HEK293 (cell line): ENCODE measurements around the gene PARD6G.

ENCODE experiments used
- CTCF ChIA-PET: fragments of 350-600 bp; formaldehyde crosslinking; extraction: SDS; loops from one replicate; lab custom pipeline; 2021; ENCODE audit warnings: antibody characterized with exemption; lab: Yijun Ruan, JAX
- POLR2A ChIA-PET: fragments of 300-600 bp; formaldehyde crosslinking; extraction: SDS; loops from one replicate; lab custom pipeline; 2020; ENCODE audit warnings: antibody characterized with exemption, inconsistent platforms; lab: Yijun Ruan, JAX
- H3K27ac ChIP-seq: fragments of 200-500 bp; sonication (Bioruptor generic); 2 replicates; pipeline ENCODE4 v1.5.1; 2014; ENCODE audit warnings: low read depth, low read length, control low read depth, inconsistent platforms; ENCODE audit errors: extremely low read depth
- H3K36me3 ChIP-seq, 2 experiments: fragments of 200-500 bp in 1 of 2; sonication (Bioruptor generic) in 1 of 2; 1 replicate in 1 of 2; 2 replicates in 1 of 2; pipeline ENCODE4 v1.5.1; 2014 to 2017; ENCODE audit warnings: inconsistent platforms in 2 of 2, low read length in 2 of 2; ENCODE audit not compliant: control insufficient read depth in 2 of 2, insufficient read depth in 1 of 2
- H3K4me1 ChIP-seq: fragments of 200-500 bp; sonication (Bioruptor generic); 2 replicates; pipeline ENCODE4 v1.5.1; 2014; ENCODE audit warnings: mild to moderate bottlenecking, low read length, inconsistent platforms; ENCODE audit not compliant: control insufficient read depth, insufficient read depth
- H3K4me3 ChIP-seq: 2 replicates; pipeline ENCODE4 v1.5.1; 2011; ENCODE audit warnings: low read depth, mild to moderate bottlenecking, control low read depth, low read length, moderate library complexity
- H3K9me3 ChIP-seq: fragments of 200-500 bp; sonication (Bioruptor generic); 2 replicates; pipeline ENCODE4 v1.5.1; 2014; ENCODE audit warnings: low read depth, low read length, inconsistent platforms; ENCODE audit not compliant: control insufficient read depth, insufficient read depth
- GLIS1 ChIP-seq: fragments of 450-650 bp; formaldehyde crosslinking; IDR thresholded peaks from 2 replicates; pipeline ENCODE4 v1.5.1; 2016; ENCODE audit warnings: missing biosample characterization, missing genetic modification characterization
- GLIS2 ChIP-seq: fragments of 450-650 bp; formaldehyde crosslinking; IDR thresholded peaks from 2 replicates; pipeline ENCODE4 v1.5.1; 2016; ENCODE audit warnings: missing biosample characterization, missing genetic modification characterization
- KLF1 ChIP-seq: fragments of 450-650 bp; formaldehyde crosslinking; IDR thresholded peaks from 2 replicates; pipeline ENCODE4 v1.5.1; 2016; ENCODE audit warnings: missing biosample characterization, missing genetic modification characterization
- MZF1 ChIP-seq: fragments of 450-650 bp; formaldehyde crosslinking; IDR thresholded peaks from 2 replicates; pipeline ENCODE4 v1.5.1; 2017; ENCODE audit warnings: missing biosample characterization, missing genetic modification characterization, borderline replicate concordance
- OSR2 ChIP-seq: fragments of 450-650 bp; formaldehyde crosslinking; IDR thresholded peaks from 2 replicates; pipeline ENCODE4 v1.5.1; 2016; ENCODE audit warnings: missing biosample characterization, missing genetic modification characterization
- PRDM1 ChIP-seq: fragments of 450-650 bp; formaldehyde crosslinking; IDR thresholded peaks from 2 replicates; pipeline ENCODE4; 2016; ENCODE audit warnings: missing biosample characterization, missing genetic modification characterization
- SP3 ChIP-seq: fragments of 450-650 bp; formaldehyde crosslinking; IDR thresholded peaks from 2 replicates; pipeline ENCODE4 v1.5.1; 2016; ENCODE audit warnings: missing biosample characterization, missing genetic modification characterization
- YY1 ChIP-seq: fragments of 450-650 bp; formaldehyde crosslinking; IDR thresholded peaks from 2 replicates; pipeline ENCODE4 v1.5.1; 2018; ENCODE audit warnings: missing biosample characterization, missing genetic modification characterization
- ZBTB8A ChIP-seq: fragments of 450-650 bp; formaldehyde crosslinking; IDR thresholded peaks from 2 replicates; pipeline ENCODE4 v1.5.1; 2016; ENCODE audit warnings: missing biosample characterization, missing genetic modification characterization
- ZFP41 ChIP-seq: fragments of 450-650 bp; formaldehyde crosslinking; IDR thresholded peaks from 2 replicates; pipeline ENCODE4 v1.5.1; 2016; ENCODE audit warnings: missing biosample characterization, missing genetic modification characterization, borderline replicate concordance
- ZIC2 ChIP-seq: fragments of 450-650 bp; formaldehyde crosslinking; IDR thresholded peaks from 2 replicates; pipeline ENCODE4 v1.5.1; 2016; ENCODE audit warnings: missing biosample characterization, missing genetic modification characterization
- ZNF121 ChIP-seq: fragments of 450-650 bp; formaldehyde crosslinking; IDR thresholded peaks from 2 replicates; pipeline ENCODE4 v1.5.1; 2016; ENCODE audit warnings: missing biosample characterization, missing genetic modification characterization
- ZNF211 ChIP-seq: fragments of 450-650 bp; formaldehyde crosslinking; IDR thresholded peaks from 2 replicates; pipeline ENCODE4 v1.5.1; 2016; ENCODE audit warnings: low read depth, missing biosample characterization, missing genetic modification characterization
- ZNF23 ChIP-seq: fragments of 450-650 bp; formaldehyde crosslinking; IDR thresholded peaks from 2 replicates; pipeline ENCODE4 v1.5.1; 2016; ENCODE audit warnings: missing biosample characterization, missing genetic modification characterization, borderline replicate concordance
- ZNF248 ChIP-seq: fragments of 450-650 bp; formaldehyde crosslinking; IDR thresholded peaks from 2 replicates; pipeline ENCODE4 v1.5.1; 2017; ENCODE audit warnings: missing biosample characterization, missing genetic modification characterization
- ZNF335 ChIP-seq: fragments of 450-650 bp; formaldehyde crosslinking; conservative IDR thresholded peaks from 2 replicates; pipeline ENCODE4 v1.5.1; 2016; ENCODE audit warnings: missing biosample characterization, missing genetic modification characterization
- ZNF354C ChIP-seq: fragments of 450-650 bp; formaldehyde crosslinking; IDR thresholded peaks from 2 replicates; pipeline ENCODE4 v1.5.1; 2016; ENCODE audit warnings: missing biosample characterization, missing genetic modification characterization, low read depth, borderline replicate concordance
- ZNF433 ChIP-seq: fragments of 450-650 bp; formaldehyde crosslinking; IDR thresholded peaks from 2 replicates; pipeline ENCODE4 v1.5.1; 2016; ENCODE audit warnings: missing biosample characterization, missing genetic modification characterization, low read depth
- ZNF510 ChIP-seq: fragments of 450-650 bp; formaldehyde crosslinking; IDR thresholded peaks from 2 replicates; pipeline ENCODE4 v1.5.1; 2018; ENCODE audit warnings: mild to moderate bottlenecking, missing genetic modification characterization, missing biosample characterization; ENCODE audit not compliant: insufficient replicate concordance
- ZNF548 ChIP-seq: fragments of 450-650 bp; formaldehyde crosslinking; IDR thresholded peaks from 2 replicates; pipeline ENCODE4 v1.5.1; 2016; ENCODE audit warnings: missing biosample characterization, missing genetic modification characterization
- ZNF623 ChIP-seq: fragments of 450-650 bp; formaldehyde crosslinking; IDR thresholded peaks from 2 replicates; pipeline ENCODE4 v1.5.1; 2016; ENCODE audit warnings: missing biosample characterization, missing genetic modification characterization
- ZNF701 ChIP-seq: fragments of 450-650 bp; formaldehyde crosslinking; IDR thresholded peaks from 2 replicates; pipeline ENCODE4 v1.5.1; 2016; ENCODE audit warnings: missing biosample characterization, missing genetic modification characterization
- ZNF76 ChIP-seq: fragments of 450-650 bp; formaldehyde crosslinking; IDR thresholded peaks from 2 replicates; pipeline ENCODE4; 2016; ENCODE audit warnings: low read depth, missing biosample characterization, missing genetic modification characterization, borderline replicate concordance
- TF ChIP-seq, protein P1 (sequence below): fragments of 450-650 bp; formaldehyde crosslinking; IDR thresholded peaks from 2 replicates; pipeline ENCODE4 v1.5.1; 2016; ENCODE audit warnings: missing biosample characterization, missing genetic modification characterization
- TF ChIP-seq, protein P2 (sequence below): fragments of 450-650 bp; formaldehyde crosslinking; optimal IDR thresholded peaks from 2 replicates; pipeline ENCODE3; 2016; ENCODE audit warnings: missing biosample characterization, mild to moderate bottlenecking, missing genetic modification characterization
- TF ChIP-seq, protein P3 (sequence below): fragments of 450-650 bp; formaldehyde crosslinking; IDR thresholded peaks from 2 replicates; pipeline ENCODE4 v1.5.1; 2016; ENCODE audit warnings: missing biosample characterization, missing genetic modification characterization
- TF ChIP-seq, protein P4 (sequence below): fragments of 450-650 bp; formaldehyde crosslinking; IDR thresholded peaks from 2 replicates; pipeline ENCODE4 v1.5.1; 2016; ENCODE audit warnings: missing biosample characterization, missing genetic modification characterization
- TF ChIP-seq, protein P5 (sequence below): fragments of 450-650 bp; formaldehyde crosslinking; IDR thresholded peaks from 2 replicates; pipeline ENCODE4 v1.5.1; 2017; ENCODE audit warnings: missing biosample characterization, mild to moderate bottlenecking, missing genetic modification characterization, moderate library complexity

Gene PARD6G

DNA sequence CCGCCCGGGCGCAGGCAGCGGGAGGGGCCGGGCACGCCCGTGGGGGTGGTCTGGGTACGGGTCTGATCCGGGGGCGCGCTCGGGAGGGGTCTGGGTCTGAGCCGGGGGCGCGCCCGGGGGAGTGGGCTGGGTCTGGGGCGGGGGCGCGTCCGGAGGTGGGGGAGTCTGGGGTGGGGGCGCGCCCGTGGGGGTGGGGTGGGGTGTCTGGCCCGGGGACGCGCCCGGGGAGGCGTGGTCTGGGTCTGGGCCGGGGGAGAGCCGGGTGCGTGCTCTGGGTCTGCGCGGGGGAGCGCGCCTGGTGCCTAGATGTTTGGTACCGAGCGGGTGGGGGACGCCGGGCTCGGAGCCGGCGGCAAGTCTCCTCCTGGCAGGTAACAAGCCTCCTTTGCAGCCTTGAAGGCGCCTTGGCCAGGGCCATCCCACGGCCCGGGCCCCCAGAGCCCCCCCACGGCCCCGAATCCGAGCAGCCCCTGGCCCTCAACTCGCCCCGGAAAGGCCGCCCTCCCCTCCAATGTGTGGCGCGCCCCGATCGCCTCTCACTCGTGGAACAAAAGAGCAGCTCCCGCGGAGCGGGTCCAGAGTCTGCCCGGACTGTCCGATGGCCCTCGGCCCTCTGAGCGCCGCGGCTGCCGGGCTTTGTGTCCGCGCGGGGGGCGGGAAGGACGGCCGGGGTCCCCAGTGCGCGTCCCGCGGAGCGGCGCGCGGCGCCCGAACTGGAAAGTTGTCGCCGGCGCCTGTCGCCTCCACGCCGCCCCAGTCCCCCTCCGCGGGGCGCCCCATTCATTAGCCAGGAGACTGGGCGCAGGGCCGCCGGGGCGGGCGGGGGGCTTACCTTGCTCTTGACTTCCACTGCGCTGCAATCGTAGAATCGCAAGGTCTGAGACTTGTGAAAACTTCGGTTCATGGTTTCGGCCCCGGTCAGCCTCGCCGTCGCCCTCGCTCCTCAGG, 595 bp downstream of the PARD6G start:
- H3K4me1 ChIP-seq = 0 out of 2 replicates have a peak, but pooled peaks cover 4% of the 10 kb centered on the region
- CTCF ChIA-PET = interaction anchor here (0.6 to 0.7 kb wide), 2 partner anchors 10 to 76 kb away, joined by 3 read pairs; no protein-coding TSS in a partner anchor
- H3K9me3 ChIP-seq = no peaks in the 10 kb centered on the region
- no peaks in the 10 kb centered on the region for H3K36me3 ChIP-seq
- TF ChIP-seq ZNF701 (tag by site-specific recombination) = no peak
- no peak for TF ChIP-seq ZNF354C
- TF ChIP-seq ZBTB8A (tag by site-specific recombination) = peak; percentile 35
- no peak for TF ChIP-seq ZFP41
- no peak for TF ChIP-seq ZNF623 (tag by site-specific recombination)
- TF ChIP-seq, protein P1, sequence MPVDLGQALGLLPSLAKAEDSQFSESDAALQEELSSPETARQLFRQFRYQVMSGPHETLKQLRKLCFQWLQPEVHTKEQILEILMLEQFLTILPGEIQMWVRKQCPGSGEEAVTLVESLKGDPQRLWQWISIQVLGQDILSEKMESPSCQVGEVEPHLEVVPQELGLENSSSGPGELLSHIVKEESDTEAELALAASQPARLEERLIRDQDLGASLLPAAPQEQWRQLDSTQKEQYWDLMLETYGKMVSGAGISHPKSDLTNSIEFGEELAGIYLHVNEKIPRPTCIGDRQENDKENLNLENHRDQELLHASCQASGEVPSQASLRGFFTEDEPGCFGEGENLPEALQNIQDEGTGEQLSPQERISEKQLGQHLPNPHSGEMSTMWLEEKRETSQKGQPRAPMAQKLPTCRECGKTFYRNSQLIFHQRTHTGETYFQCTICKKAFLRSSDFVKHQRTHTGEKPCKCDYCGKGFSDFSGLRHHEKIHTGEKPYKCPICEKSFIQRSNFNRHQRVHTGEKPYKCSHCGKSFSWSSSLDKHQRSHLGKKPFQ = no peak
- TF ChIP-seq PRDM1 (tag by site-specific recombination) = no peak
- TF ChIP-seq MZF1 (tag by site-specific recombination) = no peak
- TF ChIP-seq ZNF211 (tag by site-specific recombination) = no peak
- TF ChIP-seq GLIS2 = peak; percentile 43
- TF ChIP-seq ZNF433 (tag by site-specific recombination) = no peak
- TF ChIP-seq ZNF248 (tag by site-specific recombination) = no peak
- TF ChIP-seq ZNF23 = no peak
- TF ChIP-seq ZNF121 (tag by site-specific recombination) = peak; percentile 4; the same call in 1 of the 2 replicates
- TF ChIP-seq ZNF548 = no peak
- TF ChIP-seq, protein P2, sequence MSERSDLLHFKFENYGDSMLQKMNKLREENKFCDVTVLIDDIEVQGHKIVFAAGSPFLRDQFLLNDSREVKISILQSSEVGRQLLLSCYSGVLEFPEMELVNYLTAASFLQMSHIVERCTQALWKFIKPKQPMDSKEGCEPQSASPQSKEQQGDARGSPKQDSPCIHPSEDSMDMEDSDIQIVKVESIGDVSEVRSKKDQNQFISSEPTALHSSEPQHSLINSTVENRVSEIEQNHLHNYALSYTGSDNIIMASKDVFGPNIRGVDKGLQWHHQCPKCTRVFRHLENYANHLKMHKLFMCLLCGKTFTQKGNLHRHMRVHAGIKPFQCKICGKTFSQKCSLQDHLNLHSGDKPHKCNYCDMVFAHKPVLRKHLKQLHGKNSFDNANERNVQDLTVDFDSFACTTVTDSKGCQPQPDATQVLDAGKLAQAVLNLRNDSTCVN (tag by site-specific recombination) = peak; percentile 67
- TF ChIP-seq OSR2 (tag by site-specific recombination) = no peak
- TF ChIP-seq, protein P3, sequence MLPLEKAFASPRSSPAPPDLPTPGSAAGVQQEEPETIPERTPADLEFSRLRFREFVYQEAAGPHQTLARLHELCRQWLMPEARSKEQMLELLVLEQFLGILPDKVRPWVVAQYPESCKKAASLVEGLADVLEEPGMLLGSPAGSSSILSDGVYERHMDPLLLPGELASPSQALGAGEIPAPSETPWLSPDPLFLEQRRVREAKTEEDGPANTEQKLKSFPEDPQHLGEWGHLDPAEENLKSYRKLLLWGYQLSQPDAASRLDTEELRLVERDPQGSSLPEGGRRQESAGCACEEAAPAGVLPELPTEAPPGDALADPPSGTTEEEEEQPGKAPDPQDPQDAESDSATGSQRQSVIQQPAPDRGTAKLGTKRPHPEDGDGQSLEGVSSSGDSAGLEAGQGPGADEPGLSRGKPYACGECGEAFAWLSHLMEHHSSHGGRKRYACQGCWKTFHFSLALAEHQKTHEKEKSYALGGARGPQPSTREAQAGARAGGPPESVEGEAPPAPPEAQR = no peak
- TF ChIP-seq, protein P4, sequence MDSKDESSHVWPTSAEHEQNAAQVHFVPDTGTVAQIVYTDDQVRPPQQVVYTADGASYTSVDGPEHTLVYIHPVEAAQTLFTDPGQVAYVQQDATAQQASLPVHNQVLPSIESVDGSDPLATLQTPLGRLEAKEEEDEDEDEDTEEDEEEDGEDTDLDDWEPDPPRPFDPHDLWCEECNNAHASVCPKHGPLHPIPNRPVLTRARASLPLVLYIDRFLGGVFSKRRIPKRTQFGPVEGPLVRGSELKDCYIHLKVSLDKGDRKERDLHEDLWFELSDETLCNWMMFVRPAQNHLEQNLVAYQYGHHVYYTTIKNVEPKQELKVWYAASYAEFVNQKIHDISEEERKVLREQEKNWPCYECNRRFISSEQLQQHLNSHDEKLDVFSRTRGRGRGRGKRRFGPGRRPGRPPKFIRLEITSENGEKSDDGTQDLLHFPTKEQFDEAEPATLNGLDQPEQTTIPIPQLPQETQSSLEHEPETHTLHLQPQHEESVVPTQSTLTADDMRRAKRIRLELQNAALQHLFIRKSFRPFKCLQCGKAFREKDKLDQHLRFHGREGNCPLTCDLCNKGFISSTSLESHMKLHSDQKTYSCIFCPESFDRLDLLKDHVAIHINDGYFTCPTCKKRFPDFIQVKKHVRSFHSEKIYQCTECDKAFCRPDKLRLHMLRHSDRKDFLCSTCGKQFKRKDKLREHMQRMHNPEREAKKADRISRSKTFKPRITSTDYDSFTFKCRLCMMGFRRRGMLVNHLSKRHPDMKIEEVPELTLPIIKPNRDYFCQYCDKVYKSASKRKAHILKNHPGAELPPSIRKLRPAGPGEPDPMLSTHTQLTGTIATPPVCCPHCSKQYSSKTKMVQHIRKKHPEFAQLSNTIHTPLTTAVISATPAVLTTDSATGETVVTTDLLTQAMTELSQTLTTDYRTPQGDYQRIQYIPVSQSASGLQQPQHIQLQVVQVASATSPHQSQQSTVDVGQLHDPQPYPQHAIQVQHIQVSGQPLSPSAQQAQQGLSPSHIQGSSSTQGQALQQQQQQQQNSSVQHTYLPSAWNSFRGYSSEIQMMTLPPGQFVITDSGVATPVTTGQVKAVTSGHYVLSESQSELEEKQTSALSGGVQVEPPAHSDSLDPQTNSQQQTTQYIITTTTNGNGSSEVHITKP = peak; percentile 96
- TF ChIP-seq GLIS1 = peak; percentile 22; the same call in 1 of the 2 replicates
- TF ChIP-seq ZNF510 (tag by site-specific recombination) = no peak
- TF ChIP-seq KLF1 (tag by site-specific recombination) = peak; percentile 97
- 0 out of 2 replicates have a peak, but pooled peaks have one; percentile 8 for TF ChIP-seq ZIC2 (tag by site-specific recombination)
- TF ChIP-seq, protein P5, sequence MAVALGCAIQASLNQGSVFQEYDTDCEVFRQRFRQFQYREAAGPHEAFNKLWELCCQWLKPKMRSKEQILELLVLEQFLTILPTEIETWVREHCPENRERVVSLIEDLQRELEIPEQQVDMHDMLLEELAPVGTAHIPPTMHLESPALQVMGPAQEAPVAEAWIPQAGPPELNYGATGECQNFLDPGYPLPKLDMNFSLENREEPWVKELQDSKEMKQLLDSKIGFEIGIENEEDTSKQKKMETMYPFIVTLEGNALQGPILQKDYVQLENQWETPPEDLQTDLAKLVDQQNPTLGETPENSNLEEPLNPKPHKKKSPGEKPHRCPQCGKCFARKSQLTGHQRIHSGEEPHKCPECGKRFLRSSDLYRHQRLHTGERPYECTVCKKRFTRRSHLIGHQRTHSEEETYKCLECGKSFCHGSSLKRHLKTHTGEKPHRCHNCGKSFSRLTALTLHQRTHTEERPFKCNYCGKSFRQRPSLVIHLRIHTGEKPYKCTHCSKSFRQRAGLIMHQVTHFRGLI (tag by site-specific recombination) = no peak
- no peak for TF ChIP-seq YY1 (tag by site-specific recombination)
- peak; percentile 46; the same call in 1 of the 2 replicates for TF ChIP-seq SP3
- no peak for TF ChIP-seq ZNF76 (tag by site-specific recombination)
- peak; percentile 70 for TF ChIP-seq ZNF335 (tag by site-specific recombination)
- TF ChIP-seq, all 188 proteins: peak for 10
- POLR2A ChIA-PET = interaction anchor here (1.0 kb wide), 1 partner anchor 8 kb away, joined by 5 read pairs; no protein-coding TSS in a partner anchor
- H3K4me3 ChIP-seq = peak overlapping the region; percentile 62
- H3K27ac ChIP-seq = peak overlapping the region; percentile 62; the same call in 1 of the 2 replicates
